GM19025 (cell line): ENCODE results near the gene ALG6.

ENCODE experiments used
- ATAC-seq: cut with Tn5 transposase; IDR thresholded peaks from one replicate; pipeline ENCODE4 v1.9.1; 2021; ENCODE audit warnings: mild to moderate bottlenecking, low read depth, moderate library complexity; ENCODE audit not compliant: unreplicated experiment

Gene ALG6

GRCh38 chr1:63487336-63488065 lies 120.1 kb downstream of the ALG6 start:
- ATAC-seq, result no peak
